ENCODE results near the gene THPO. TPM values are rescaled to one million over a fixed set of nuclear protein-coding genes. Genes with fewer than 3 reads are reported as not detected.

Gene THPO
- total RNA-seq, 2 donors from 2014 or later, result 1.4 to 1.7 TPM

GRCh38 chr3:184371570-184372018, 6.4 kb downstream of the THPO start:
- Mint-ChIP-seq H3K36me3 (ENCODE audit: low read depth) (peaks cover 27% of the 10 kb centered on the region), H3K4me3 (no peak overlapping the region), H3K9me3 (no peaks in the 10 kb centered on the region), H3K27me3 (ENCODE audit: insufficient read depth) (peaks cover 4% of the 10 kb centered on the region), H3K27ac (peak overlapping the region; percentile 49), H3K4me1 (peaks cover 33% of the 10 kb centered on the region)
- no peak overlapping the region for H3K9ac ChIP-seq (ENCODE audit: extremely low read depth, low read length, poor library complexity, severe bottlenecking)
- no peak overlapping the region for H3K4me3 ChIP-seq (ENCODE audit: low read length)
- H3K36me3 ChIP-seq (ENCODE audit: control insufficient read depth, insufficient read depth, low read length), result peaks cover 29% of the 10 kb centered on the region
- H3K27ac ChIP-seq (ENCODE audit: low read depth, low read length), result no peak overlapping the region
- WGBS, 2 experiments (ENCODE audit: insufficient coverage in 1 of 2, insufficient read length in 1 of 2), result 14 to 33% methylated on average over 2 to 5 of the region's 5 CpGs
- TF ChIP-seq, protein P1, sequence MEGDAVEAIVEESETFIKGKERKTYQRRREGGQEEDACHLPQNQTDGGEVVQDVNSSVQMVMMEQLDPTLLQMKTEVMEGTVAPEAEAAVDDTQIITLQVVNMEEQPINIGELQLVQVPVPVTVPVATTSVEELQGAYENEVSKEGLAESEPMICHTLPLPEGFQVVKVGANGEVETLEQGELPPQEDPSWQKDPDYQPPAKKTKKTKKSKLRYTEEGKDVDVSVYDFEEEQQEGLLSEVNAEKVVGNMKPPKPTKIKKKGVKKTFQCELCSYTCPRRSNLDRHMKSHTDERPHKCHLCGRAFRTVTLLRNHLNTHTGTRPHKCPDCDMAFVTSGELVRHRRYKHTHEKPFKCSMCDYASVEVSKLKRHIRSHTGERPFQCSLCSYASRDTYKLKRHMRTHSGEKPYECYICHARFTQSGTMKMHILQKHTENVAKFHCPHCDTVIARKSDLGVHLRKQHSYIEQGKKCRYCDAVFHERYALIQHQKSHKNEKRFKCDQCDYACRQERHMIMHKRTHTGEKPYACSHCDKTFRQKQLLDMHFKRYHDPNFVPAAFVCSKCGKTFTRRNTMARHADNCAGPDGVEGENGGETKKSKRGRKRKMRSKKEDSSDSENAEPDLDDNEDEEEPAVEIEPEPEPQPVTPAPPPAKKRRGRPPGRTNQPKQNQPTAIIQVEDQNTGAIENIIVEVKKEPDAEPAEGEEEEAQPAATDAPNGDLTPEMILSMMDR (conservative IDR thresholded peaks at IDR 0.05), result peak; percentile 97
- H3K27me3 ChIP-seq (ENCODE audit: control insufficient read depth, insufficient read depth, low read length, poor library complexity, severe bottlenecking), result peaks cover 4% of the 10 kb centered on the region
- DNase-seq, result peak; percentile 94
- H3K9me3 ChIP-seq (ENCODE audit: control insufficient read depth, low read length), result no peaks in the 10 kb centered on the region
- peaks cover 7% of the 10 kb centered on the region for H3K4me1 ChIP-seq (ENCODE audit: control insufficient read depth, insufficient read depth, low read length)

- Mint-ChIP-seq H3K9me3 (no peaks in the 10 kb centered on the region), H3K4me1 (peaks cover 34% of the 10 kb centered on the region), H3K4me3 (no peak overlapping the region), H3K27ac (no peak overlapping the region), H3K36me3 (ENCODE audit: low read depth) (peaks cover 47% of the 10 kb centered on the region), H3K27me3 (ENCODE audit: insufficient read depth) (no peaks in the 10 kb centered on the region)
- Histone ChIP-seq H3K27me3 (ENCODE audit: control insufficient read depth, insufficient read depth, low read length, poor library complexity, severe bottlenecking) (peaks cover 4% of the 10 kb centered on the region), H3K4me1 (ENCODE audit: control insufficient read depth, insufficient read depth, low read length) (peaks cover 7% of the 10 kb centered on the region), H3K36me3 (ENCODE audit: control insufficient read depth, insufficient read depth, low read length) (peaks cover 49% of the 10 kb centered on the region), H3K27ac (ENCODE audit: low read depth, low read length) (no peak overlapping the region), H3K4me3 (ENCODE audit: low read length) (no peak overlapping the region), H3K9me3 (ENCODE audit: control insufficient read depth, low read length) (no peaks in the 10 kb centered on the region), H3K9ac (ENCODE audit: extremely low read depth, low read length, poor library complexity, severe bottlenecking) (no peak overlapping the region)
- WGBS, 2 experiments (ENCODE audit: insufficient coverage in 1 of 2, insufficient read length in 1 of 2), result 89 to 94% methylated on average over 3 of the region's 3 CpGs
- TF ChIP-seq, protein P1 (conservative IDR thresholded peaks at IDR 0.05), result no peak
- no peak for DNase-seq
Measured at GRCh38 chr3:184368586-184369183, 9.3 kb downstream of the THPO start.

- TF ChIP-seq, protein P1 (conservative IDR thresholded peaks at IDR 0.05), result no peak
- peaks cover 49% of the 10 kb centered on the region for H3K36me3 Mint-ChIP-seq (ENCODE audit: low read depth)
- H3K36me3 ChIP-seq (ENCODE audit: control insufficient read depth, insufficient read depth, low read length), result peaks cover 49% of the 10 kb centered on the region
Measured at GRCh38 chr3:184368116-184368515, 9.9 kb downstream of the THPO start.

More at GRCh38 chr3:184368116-184368515, 9.9 kb downstream of the THPO start:
- no peaks in the 10 kb centered on the region for H3K9me3 ChIP-seq (ENCODE audit: control insufficient read depth, low read length)
- H3K27ac Mint-ChIP-seq, result no peak overlapping the region
- peak; percentile 35 for DNase-seq
- H3K9ac ChIP-seq (ENCODE audit: extremely low read depth, low read length, poor library complexity, severe bottlenecking), result no peak overlapping the region
- no peak overlapping the region for H3K4me3 Mint-ChIP-seq
- H3K27me3 ChIP-seq (ENCODE audit: control insufficient read depth, insufficient read depth, low read length, poor library complexity, severe bottlenecking), result no peaks in the 10 kb centered on the region
- no peak overlapping the region for H3K27ac ChIP-seq (ENCODE audit: low read depth, low read length)
- no peaks in the 10 kb centered on the region for H3K27me3 Mint-ChIP-seq (ENCODE audit: insufficient read depth)
- H3K9me3 Mint-ChIP-seq, result no peaks in the 10 kb centered on the region
- no peak overlapping the region for H3K4me3 ChIP-seq (ENCODE audit: low read length)
- peaks cover 35% of the 10 kb centered on the region for H3K4me1 Mint-ChIP-seq
- peaks cover 7% of the 10 kb centered on the region for H3K4me1 ChIP-seq (ENCODE audit: control insufficient read depth, insufficient read depth, low read length)
- WGBS, 2 experiments (ENCODE audit: insufficient coverage in 1 of 2, insufficient read length in 1 of 2), result 93 to 98% methylated on average over 5 to 9 of the region's 9 CpGs
